Breast epithelium (tissue), 4 donors: ENCODE results near the gene PPP4R4. TPM values are rescaled to one million over a fixed set of nuclear protein-coding genes. Genes with fewer than 3 reads are reported as not detected.
A peak's percentile ranks its signal among the peaks of the same experiment; 100 is the strongest.

Experiments
- DNase-seq, 2 donors: peaks; one replicate each; pipeline ENCODE4 v3.0.0-alpha.2; 2019; ENCODE audit warnings: low spot score in 2 of 2
- H3K27ac ChIP-seq, 2 donors: fragments of 200-600 bp; sonication (generic) in 1 of 2; one replicate each; pipeline ENCODE4 v1.5.1; 2016 to 2019; ENCODE audit warnings: mild to moderate bottlenecking in 1 of 2
- H3K27me3 ChIP-seq, 2 donors: fragments of 200-600 bp; sonication (generic) in 1 of 2; one replicate each; pipeline versions ENCODE4 v1.5.1 to v1.6.0; 2017 to 2019; ENCODE audit warnings: control low read depth in 1 of 2, mild to moderate bottlenecking in 1 of 2
- H3K36me3 ChIP-seq: fragments of 200-600 bp; one replicate; pipeline ENCODE4 v1.5.1; 2019
- H3K4me1 ChIP-seq, 2 donors: fragments of 200-600 bp; sonication (generic); one replicate each; pipeline ENCODE4 v1.5.1; 2016 to 2019; ENCODE audit warnings: control low read depth in 1 of 2
- H3K4me3 ChIP-seq, 3 donors: fragments of 200-600 bp; sonication (generic); 1 replicate in 2 of 3; 2 replicates in 1 of 3; pipeline ENCODE4 v1.5.1; 2016 to 2019; ENCODE audit warnings: mild to moderate bottlenecking in 3 of 3, moderate library complexity in 2 of 3
- H3K9me3 ChIP-seq, 2 donors: fragments of 200-600 bp; sonication (generic) in 1 of 2; one replicate each; pipeline ENCODE4 v1.5.1; 2016 to 2019; ENCODE audit warnings: control low read depth in 1 of 2
- CTCF ChIP-seq, 3 donors: fragments of 450-650 bp; IDR thresholded peaks; one replicate each; pipeline ENCODE4 v1.5.1; 2016 to 2017; ENCODE audit warnings: antibody characterized with exemption in 3 of 3, mild to moderate bottlenecking in 3 of 3, moderate library complexity in 3 of 3
- POLR2A ChIP-seq: fragments of 450-650 bp; IDR thresholded peaks from one replicate; pipeline ENCODE4 v1.6.1; 2016; ENCODE audit warnings: antibody characterized with exemption, mild to moderate bottlenecking, moderate library complexity
- POLR2AphosphoS5 ChIP-seq, 3 donors: sonication (generic); formaldehyde crosslinking; IDR thresholded peaks; one replicate each; pipeline ENCODE4 v1.6.1; 2017; ENCODE audit warnings: antibody characterized with exemption in 3 of 3
- intact Hi-C: fragments of 100-400 bp; cut with DNase I; formaldehyde crosslinking; loops from one replicate; pipeline ENCODE4 v1.15.1; 2023; ENCODE audit warnings: low total_unique reads
- total RNA-seq, 3 donors: library from RNA; depleted of rRNA; stranded (reverse); fragments of >200 nt; gene quantifications; one replicate each; pipeline ENCODE4 v1.1.0, GENCODE V29; 2016

PPP4R4 gene
- total RNA-seq, 3 donors from 2014 or later = 0.48 to 7.9 (median 7.2) TPM

- no peak for DNase-seq
- Histone ChIP-seq H3K27me3 (no peaks in the 10 kb centered on the region), H3K4me1 (no peaks in the 10 kb centered on the region), H3K36me3 (no peaks in the 10 kb centered on the region), H3K27ac (no peak overlapping the region), H3K4me3 (no peak overlapping the region), H3K9me3 (peaks cover 0 to 5% of the 10 kb centered on the region in 2 donors)
- no peak for TF ChIP-seq CTCF (IDR thresholded peaks at IDR 0.05)
- no peak for TF ChIP-seq POLR2A
- TF ChIP-seq POLR2AphosphoS5 (IDR thresholded peaks at IDR 0.05) = no peak
- intact Hi-C loops = no loop called here
Measured at GRCh38 chr14:94314890-94315289, 140.8 kb downstream of the PPP4R4 start.

- TF ChIP-seq POLR2AphosphoS5 (IDR thresholded peaks at IDR 0.05) (no peak), CTCF (IDR thresholded peaks at IDR 0.05) (no peak), POLR2A (no peak)
Measured at GRCh38 chr14:94316692-94317091, 142.6 kb downstream of the PPP4R4 start.

GRCh38 chr14:94317259-94317658 is 143.1 kb downstream of the PPP4R4 start:
- Histone ChIP-seq H3K9me3 (peaks cover 0 to 5% of the 10 kb centered on the region in 2 donors), H3K36me3 (no peaks in the 10 kb centered on the region), H3K27ac (no peak overlapping the region), H3K4me3 (no peak overlapping the region), H3K4me1 (no peaks in the 10 kb centered on the region), H3K27me3 (no peaks in the 10 kb centered on the region)
- intact Hi-C loops = no loop called here
- TF ChIP-seq CTCF (IDR thresholded peaks at IDR 0.05) (no peak), POLR2A (no peak), POLR2AphosphoS5 (IDR thresholded peaks at IDR 0.05) (no peak)
- DNase-seq = no peak

More at GRCh38 chr14:94316692-94317091, 142.6 kb downstream of the PPP4R4 start:
- no peak for DNase-seq
- Histone ChIP-seq H3K4me1 (no peaks in the 10 kb centered on the region), H3K27ac (no peak overlapping the region), H3K27me3 (no peaks in the 10 kb centered on the region), H3K4me3 (no peak overlapping the region), H3K9me3 (peaks cover 0 to 5% of the 10 kb centered on the region in 2 donors), H3K36me3 (no peaks in the 10 kb centered on the region)
- intact Hi-C loops = no loop called here

GRCh38 chr14:94320243-94320642 is 146.1 kb downstream of the PPP4R4 start:
- H3K4me1 ChIP-seq = no peaks in the 10 kb centered on the region
- no peaks in the 10 kb centered on the region for H3K36me3 ChIP-seq
- H3K4me3 ChIP-seq = no peak overlapping the region
- TF ChIP-seq POLR2AphosphoS5 (IDR thresholded peaks at IDR 0.05) = no peak
- no peak for TF ChIP-seq POLR2A
- TF ChIP-seq CTCF (IDR thresholded peaks at IDR 0.05) = no peak
- peaks cover 0 to 5% of the 10 kb centered on the region in 2 donors for H3K9me3 ChIP-seq
- no peak for DNase-seq
- no peaks in the 10 kb centered on the region for H3K27me3 ChIP-seq
- peak overlapping the region in 1 of 2 donors; percentile 4 for H3K27ac ChIP-seq
- intact Hi-C loops = no loop called here

- TF ChIP-seq CTCF (IDR thresholded peaks at IDR 0.05) = no peak
- DNase-seq = no peak
- Histone ChIP-seq H3K9me3 (peaks cover 0 to 7% of the 10 kb centered on the region in 2 donors), H3K27ac (no peak overlapping the region), H3K4me1 (no peaks in the 10 kb centered on the region), H3K4me3 (no peak overlapping the region), H3K36me3 (no peaks in the 10 kb centered on the region), H3K27me3 (no peaks in the 10 kb centered on the region)
- intact Hi-C loops = no loop called here
Measured at GRCh38 chr14:94321421-94322271, 147.5 kb downstream of the PPP4R4 start.
